ENCODE measurements around the gene KIRREL3.

GRCh38 chr11:126868741-126869140, 131.8 kb downstream of the KIRREL3 start:
- TF ChIP-seq CTCF (IDR thresholded peaks at IDR 0.05; ENCODE audit: insufficient read depth, low read length, poor library complexity, severe bottlenecking): no peak
- no peak for TF ChIP-seq EZH2phosphoT487 (conservative IDR thresholded peaks at IDR 0.05; ENCODE audit: low read length)

Data from SU-DHL-6 (cell line).